ENCODE data around the gene CARMIL3. TPM values are rescaled to one million over a fixed set of nuclear protein-coding genes. Genes with fewer than 3 reads are reported as not detected.
"Not testable (repeated sequence)": the region's sequence is repeated elsewhere in the genome, so short reads cannot be mapped to it uniquely, and the experiment has no call there.

CARMIL3 gene, protein sequence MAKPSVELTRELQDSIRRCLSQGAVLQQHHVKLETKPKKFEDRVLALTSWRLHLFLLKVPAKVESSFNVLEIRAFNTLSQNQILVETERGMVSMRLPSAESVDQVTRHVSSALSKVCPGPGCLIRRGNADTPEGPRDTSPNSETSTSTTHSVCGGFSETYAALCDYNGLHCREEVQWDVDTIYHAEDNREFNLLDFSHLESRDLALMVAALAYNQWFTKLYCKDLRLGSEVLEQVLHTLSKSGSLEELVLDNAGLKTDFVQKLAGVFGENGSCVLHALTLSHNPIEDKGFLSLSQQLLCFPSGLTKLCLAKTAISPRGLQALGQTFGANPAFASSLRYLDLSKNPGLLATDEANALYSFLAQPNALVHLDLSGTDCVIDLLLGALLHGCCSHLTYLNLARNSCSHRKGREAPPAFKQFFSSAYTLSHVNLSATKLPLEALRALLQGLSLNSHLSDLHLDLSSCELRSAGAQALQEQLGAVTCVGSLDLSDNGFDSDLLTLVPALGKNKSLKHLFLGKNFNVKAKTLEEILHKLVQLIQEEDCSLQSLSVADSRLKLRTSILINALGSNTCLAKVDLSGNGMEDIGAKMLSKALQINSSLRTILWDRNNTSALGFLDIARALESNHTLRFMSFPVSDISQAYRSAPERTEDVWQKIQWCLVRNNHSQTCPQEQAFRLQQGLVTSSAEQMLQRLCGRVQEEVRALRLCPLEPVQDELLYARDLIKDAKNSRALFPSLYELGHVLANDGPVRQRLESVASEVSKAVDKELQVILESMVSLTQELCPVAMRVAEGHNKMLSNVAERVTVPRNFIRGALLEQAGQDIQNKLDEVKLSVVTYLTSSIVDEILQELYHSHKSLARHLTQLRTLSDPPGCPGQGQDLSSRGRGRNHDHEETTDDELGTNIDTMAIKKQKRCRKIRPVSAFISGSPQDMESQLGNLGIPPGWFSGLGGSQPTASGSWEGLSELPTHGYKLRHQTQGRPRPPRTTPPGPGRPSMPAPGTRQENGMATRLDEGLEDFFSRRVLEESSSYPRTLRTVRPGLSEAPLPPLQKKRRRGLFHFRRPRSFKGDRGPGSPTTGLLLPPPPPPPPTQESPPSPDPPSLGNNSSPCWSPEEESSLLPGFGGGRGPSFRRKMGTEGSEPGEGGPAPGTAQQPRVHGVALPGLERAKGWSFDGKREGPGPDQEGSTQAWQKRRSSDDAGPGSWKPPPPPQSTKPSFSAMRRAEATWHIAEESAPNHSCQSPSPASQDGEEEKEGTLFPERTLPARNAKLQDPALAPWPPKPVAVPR (N-terminal part only)
- total RNA-seq, result 1 to 10 TPM in 1 of 2 donors, under 1 TPM in 1; 0.59 to 3.9 TPM

GRCh38 chr14:24051789-24052655 is at the start of gene CARMIL3:
Gene CARMIL3, plus strand, starts transcription at chr14:24052009. Its CDS starts 145 bp downstream, at chr14:24052154.
- peak within 1 kb of the TSS; percentile 43 to 51 for H3K4me3 ChIP-seq
- H3K4me1 ChIP-seq (replicated peaks), result no peaks in the 10 kb centered on the region
- WGBS, result under 1% methylated on average over 82 of the region's 92 CpGs
- TF ChIP-seq, protein P1, sequence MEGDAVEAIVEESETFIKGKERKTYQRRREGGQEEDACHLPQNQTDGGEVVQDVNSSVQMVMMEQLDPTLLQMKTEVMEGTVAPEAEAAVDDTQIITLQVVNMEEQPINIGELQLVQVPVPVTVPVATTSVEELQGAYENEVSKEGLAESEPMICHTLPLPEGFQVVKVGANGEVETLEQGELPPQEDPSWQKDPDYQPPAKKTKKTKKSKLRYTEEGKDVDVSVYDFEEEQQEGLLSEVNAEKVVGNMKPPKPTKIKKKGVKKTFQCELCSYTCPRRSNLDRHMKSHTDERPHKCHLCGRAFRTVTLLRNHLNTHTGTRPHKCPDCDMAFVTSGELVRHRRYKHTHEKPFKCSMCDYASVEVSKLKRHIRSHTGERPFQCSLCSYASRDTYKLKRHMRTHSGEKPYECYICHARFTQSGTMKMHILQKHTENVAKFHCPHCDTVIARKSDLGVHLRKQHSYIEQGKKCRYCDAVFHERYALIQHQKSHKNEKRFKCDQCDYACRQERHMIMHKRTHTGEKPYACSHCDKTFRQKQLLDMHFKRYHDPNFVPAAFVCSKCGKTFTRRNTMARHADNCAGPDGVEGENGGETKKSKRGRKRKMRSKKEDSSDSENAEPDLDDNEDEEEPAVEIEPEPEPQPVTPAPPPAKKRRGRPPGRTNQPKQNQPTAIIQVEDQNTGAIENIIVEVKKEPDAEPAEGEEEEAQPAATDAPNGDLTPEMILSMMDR (IDR thresholded peaks at IDR 0.05), result peak in 1 of 4 experiments; percentile 5
- TF ChIP-seq POLR2AphosphoS5 (IDR thresholded peaks at IDR 0.05) (no peak), POLR2A (IDR thresholded peaks at IDR 0.05) (peak; percentile 56)
- intact Hi-C loops (cut with DNase I), result no loop called here
- H3K36me3 ChIP-seq, result no peaks in the 10 kb centered on the region
- H3K27me3 ChIP-seq (replicated peaks; ENCODE audit: insufficient read depth), result no peaks in the 10 kb centered on the region
- no peaks in the 10 kb centered on the region for H3K9me3 ChIP-seq
- DNase-seq (ENCODE audit: low spot score), result peak; percentile 57
- H3K27ac ChIP-seq, result peak within 1 kb of the TSS; percentile 55 to 64

- H3K4me1 ChIP-seq (replicated peaks); DNase-seq (ENCODE audit: low spot score); intact Hi-C loops (cut with DNase I); H3K9me3 ChIP-seq; H3K27me3 ChIP-seq (replicated peaks; ENCODE audit: insufficient read depth); H3K36me3 ChIP-seq: not testable (repeated sequence)
- Histone ChIP-seq H3K4me3 (peak overlapping the region; percentile 28), H3K27ac (peak overlapping the region in 1 of 2 donors; percentile 10)
- 20% methylated on average over 2 of the region's 15 CpGs for WGBS
Observed at GRCh38 chr14:24006471-24006816, 45.4 kb upstream of the CARMIL3 start.

DNA sequence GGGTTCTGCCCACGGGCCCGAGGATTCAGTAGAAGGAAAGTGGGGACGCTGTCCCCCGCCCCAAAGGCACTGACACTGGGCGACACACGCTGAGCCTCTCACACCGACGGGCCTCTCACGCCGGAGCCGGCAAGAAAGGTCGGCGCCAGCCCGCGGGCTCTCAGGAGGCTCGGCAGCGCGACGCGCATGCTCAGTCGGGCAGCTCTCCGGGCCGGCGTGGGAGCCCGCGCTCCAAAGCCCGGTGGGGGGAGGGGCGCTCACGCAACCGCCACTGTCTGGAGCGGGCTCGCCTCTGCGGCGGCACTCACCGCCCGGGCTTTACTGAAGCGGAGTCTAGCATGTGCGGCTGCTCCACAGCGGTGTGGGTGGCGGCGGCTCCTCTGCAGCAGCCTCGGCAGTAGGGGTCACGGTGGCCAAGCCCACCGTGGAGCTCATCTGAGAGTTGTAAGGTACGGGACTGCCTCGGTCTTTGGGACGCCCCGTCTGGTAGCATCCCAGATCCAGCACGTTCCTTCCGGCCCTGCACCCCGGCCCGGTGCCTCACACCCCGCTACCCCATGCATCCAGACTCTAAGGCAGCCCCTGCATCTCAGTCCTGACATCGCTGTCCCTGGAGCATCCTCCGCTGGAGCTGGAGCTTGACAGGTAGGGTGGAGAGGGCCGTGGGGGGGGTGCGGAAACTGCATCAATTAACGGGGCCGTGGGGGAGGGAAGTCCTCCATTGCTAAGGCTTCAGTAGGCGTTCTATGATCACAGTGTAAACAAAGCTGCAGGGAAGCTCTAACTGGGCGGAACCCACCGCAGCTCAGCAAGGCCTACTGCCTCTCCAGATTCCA is 44.8 kb upstream of the CARMIL3 start:
- WGBS, result 24% methylated on average over 27 of the region's 62 CpGs
- intact Hi-C loops (cut with DNase I); H3K9me3 ChIP-seq; H3K27me3 ChIP-seq (replicated peaks; ENCODE audit: insufficient read depth); H3K4me1 ChIP-seq (replicated peaks); H3K36me3 ChIP-seq; DNase-seq (ENCODE audit: low spot score): not testable (repeated sequence)
- peak overlapping the region; percentile 28 for H3K4me3 ChIP-seq
- peak overlapping the region in 1 of 2 donors; percentile 10 for H3K27ac ChIP-seq

DNA sequence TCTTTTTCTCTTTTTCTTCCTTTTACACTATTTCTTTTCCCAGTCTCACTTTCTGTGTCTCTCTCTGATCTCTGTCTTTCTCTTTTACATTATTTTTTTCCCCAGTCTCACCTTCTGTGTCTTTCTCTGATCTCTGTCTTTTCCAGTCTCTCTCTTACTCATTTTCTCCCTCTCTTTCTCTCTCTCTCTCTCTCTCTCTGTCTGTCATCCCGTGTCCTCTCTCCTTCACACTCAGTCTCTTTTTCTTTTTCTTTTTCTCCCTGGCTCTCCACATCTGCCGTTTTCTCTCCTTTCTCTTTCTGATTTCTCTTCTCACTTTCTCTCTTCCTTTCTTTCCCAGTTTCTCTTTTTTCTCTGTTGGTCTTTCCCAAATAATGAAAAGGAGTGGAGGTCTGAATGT is 40.8 kb upstream of the CARMIL3 start:
- Histone ChIP-seq H3K4me1 (replicated peaks) (peaks cover 3% of the 10 kb centered on the region), H3K4me3 (no peak overlapping the region), H3K36me3 (no peaks in the 10 kb centered on the region), H3K27me3 (replicated peaks; ENCODE audit: insufficient read depth) (no peaks in the 10 kb centered on the region), H3K27ac (no peak overlapping the region), H3K9me3 (no peaks in the 10 kb centered on the region)
- intact Hi-C loops (cut with DNase I), result loop anchor here (5.0 kb wide), 2 partner anchors 81 to 151 kb away; partner anchors contain the start of genes IRF9 and PCK2
- TF ChIP-seq POLR2A (IDR thresholded peaks at IDR 0.05) (no peak), POLR2AphosphoS5 (IDR thresholded peaks at IDR 0.05) (no peak)
- TF ChIP-seq, protein P1 (IDR thresholded peaks at IDR 0.05), result no peak
- DNase-seq (ENCODE audit: low spot score), result no peak
- 74% methylated on average over 2 of the region's 2 CpGs for WGBS

- intact Hi-C loops (cut with DNase I), result loop anchor here (5.0 kb wide), 2 partner anchors 80 to 150 kb away; partner anchors contain the start of genes IRF9 and PCK2
- DNase-seq (ENCODE audit: low spot score); H3K9me3 ChIP-seq; H3K27ac ChIP-seq; H3K4me3 ChIP-seq; H3K27me3 ChIP-seq (replicated peaks; ENCODE audit: insufficient read depth); H3K4me1 ChIP-seq (replicated peaks); H3K36me3 ChIP-seq: not testable (repeated sequence)
- 61% methylated on average over 4 of the region's 4 CpGs for WGBS
Observed at GRCh38 chr14:24012726-24013273, 39.0 kb upstream of the CARMIL3 start.

Measured in prostate gland (tissue), 2 donors.